ENCODE results near the gene GJD4. TPM values are rescaled to one million over a fixed set of nuclear protein-coding genes. Genes with fewer than 3 reads are reported as not detected.

GJD4 gene
- total RNA-seq, 4 donors from 2014 or later: not detected

GRCh38 chr10:35635576-35635975 is 30.4 kb downstream of the GJD4 start:
- no peak overlapping the region for H3K4me3 ChIP-seq
- TF ChIP-seq CTCF (IDR thresholded peaks at IDR 0.05) (peak; percentile 54 to 93 (median 84)), POLR2A (IDR thresholded peaks at IDR 0.05) (no peak)
- peak in 1 of 3 donors; percentile 68 for DNase-seq
- H3K4me1 ChIP-seq: peaks cover 0 to 6% (median 3%) of the 10 kb centered on the region in 4 donors
- no peaks in the 10 kb centered on the region for H3K27me3 ChIP-seq
- no peak overlapping the region for H3K27ac ChIP-seq
- no peaks in the 10 kb centered on the region for H3K36me3 ChIP-seq
- no peaks in the 10 kb centered on the region for H3K9me3 ChIP-seq

- Histone ChIP-seq H3K9me3 (no peaks in the 10 kb centered on the region), H3K4me3 (no peak overlapping the region), H3K27me3 (no peaks in the 10 kb centered on the region), H3K36me3 (no peaks in the 10 kb centered on the region), H3K4me1 (peaks cover 0 to 15% (median 7%) of the 10 kb centered on the region in 4 donors), H3K27ac (no peak overlapping the region)
- no peak for DNase-seq
- TF ChIP-seq CTCF (IDR thresholded peaks at IDR 0.05): no peak
- TF ChIP-seq POLR2A (IDR thresholded peaks at IDR 0.05): no peak
These were observed 31.8 kb downstream of the GJD4 start for GRCh38 chr10:35636956-35637355.

- no peak overlapping the region for H3K27ac ChIP-seq
- H3K4me1 ChIP-seq: peaks cover 0 to 17% (median 8%) of the 10 kb centered on the region in 4 donors
- no peak overlapping the region for H3K4me3 ChIP-seq
- H3K9me3 ChIP-seq: no peaks in the 10 kb centered on the region
- no peaks in the 10 kb centered on the region for H3K36me3 ChIP-seq
- no peak for DNase-seq
- no peaks in the 10 kb centered on the region for H3K27me3 ChIP-seq
- TF ChIP-seq CTCF (IDR thresholded peaks at IDR 0.05) (no peak), POLR2A (IDR thresholded peaks at IDR 0.05) (no peak)
These were observed 32.3 kb downstream of the GJD4 start for GRCh38 chr10:35637462-35637861.

GRCh38 chr10:35638101-35638500 is 33.0 kb downstream of the GJD4 start:
- H3K9me3 ChIP-seq: no peaks in the 10 kb centered on the region
- no peak overlapping the region for H3K4me3 ChIP-seq
- TF ChIP-seq CTCF (IDR thresholded peaks at IDR 0.05): no peak
- TF ChIP-seq POLR2A (IDR thresholded peaks at IDR 0.05): no peak
- peaks cover 0 to 23% (median 11%) of the 10 kb centered on the region in 4 donors for H3K4me1 ChIP-seq
- DNase-seq: no peak
- H3K27ac ChIP-seq: no peak overlapping the region
- H3K36me3 ChIP-seq: no peaks in the 10 kb centered on the region
- H3K27me3 ChIP-seq: peaks cover 0 to 6% of the 10 kb centered on the region in 2 donors

GRCh38 chr10:35639021-35639727 is 34.0 kb downstream of the GJD4 start:
- TF ChIP-seq CTCF (IDR thresholded peaks at IDR 0.05) (no peak), POLR2A (IDR thresholded peaks at IDR 0.05) (no peak)
- Histone ChIP-seq H3K4me3 (peak overlapping the region in 3 of 4 donors; percentile 43 to 55 (median 54)), H3K36me3 (no peaks in the 10 kb centered on the region), H3K4me1 (peaks cover 0 to 31% (median 12%) of the 10 kb centered on the region in 4 donors), H3K27ac (no peak overlapping the region), H3K27me3 (peaks cover 0 to 6% of the 10 kb centered on the region in 2 donors), H3K9me3 (no peaks in the 10 kb centered on the region)
- no peak for DNase-seq
